NCI-H187 treated with DMSO at 0.1 percent for 48 hours (cell line): ENCODE measurements around the gene DHDDS.
"Not testable (repeated sequence)": the region's sequence is repeated elsewhere in the genome, so short reads cannot be mapped to it uniquely, and the experiment has no call there.

ENCODE experiments used
- DNase-seq: peaks from one replicate; lab custom pipeline; 2025; lab: John Stamatoyannopoulos, UW

DHDDS gene

GRCh38 chr1:26475989-26476388, 43.9 kb downstream of the DHDDS start:
- no peak for DNase-seq

- no peak for DNase-seq
Measured at GRCh38 chr1:26476958-26477357, 44.8 kb downstream of the DHDDS start.

DNA sequence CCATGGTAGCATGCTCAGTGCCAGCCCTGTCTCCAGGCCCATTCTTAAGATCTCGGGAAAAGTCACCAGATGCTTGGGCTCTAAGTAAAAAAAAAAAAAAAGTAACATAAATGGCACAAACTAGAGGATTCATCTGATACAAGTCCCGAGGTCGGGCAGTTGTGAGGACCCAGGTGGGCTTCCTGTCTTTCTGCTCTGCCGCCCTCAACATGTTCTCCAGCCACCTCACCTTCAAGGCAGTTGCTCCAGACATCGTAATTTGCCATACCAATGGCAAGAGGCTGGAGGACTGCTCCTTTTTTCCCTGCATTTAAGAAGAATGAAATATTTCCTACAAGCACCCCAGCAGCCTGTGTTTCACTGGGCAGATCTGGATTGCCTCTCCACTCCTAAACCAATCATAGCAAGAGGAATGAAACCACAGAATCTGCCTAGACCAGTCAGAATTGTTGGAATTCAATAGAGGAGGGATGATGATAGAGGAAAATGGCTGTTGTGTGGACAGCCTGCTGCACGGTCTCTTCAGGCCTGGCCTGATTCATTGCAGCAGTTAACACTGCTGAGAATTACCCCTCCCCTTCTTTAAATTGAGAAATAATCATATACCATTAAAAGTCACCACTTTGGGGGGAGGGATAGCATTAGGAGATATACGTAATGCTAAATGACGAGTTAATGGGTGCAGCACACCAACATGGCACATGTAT, 45.5 kb downstream of the DHDDS start:
- DNase-seq = no peak

DNA sequence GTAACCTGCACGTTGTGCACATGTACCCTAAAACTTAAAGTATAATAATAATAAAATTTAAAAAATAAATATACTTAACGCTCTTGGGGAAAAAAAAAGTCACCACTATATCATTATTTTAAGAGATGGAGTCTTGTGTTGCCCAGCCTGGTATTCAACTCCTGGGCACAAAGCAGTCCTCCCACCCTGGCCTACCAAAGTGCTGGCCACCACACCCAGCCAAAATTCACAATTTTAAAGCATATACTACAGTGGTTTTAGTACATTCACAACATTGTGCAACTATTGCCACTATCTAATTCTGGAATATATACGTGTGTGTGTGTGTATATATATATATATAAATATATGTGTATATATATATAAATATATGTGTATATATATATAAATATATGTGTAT, 46.0 kb downstream of the DHDDS start:
- DNase-seq = no peak

DNA sequence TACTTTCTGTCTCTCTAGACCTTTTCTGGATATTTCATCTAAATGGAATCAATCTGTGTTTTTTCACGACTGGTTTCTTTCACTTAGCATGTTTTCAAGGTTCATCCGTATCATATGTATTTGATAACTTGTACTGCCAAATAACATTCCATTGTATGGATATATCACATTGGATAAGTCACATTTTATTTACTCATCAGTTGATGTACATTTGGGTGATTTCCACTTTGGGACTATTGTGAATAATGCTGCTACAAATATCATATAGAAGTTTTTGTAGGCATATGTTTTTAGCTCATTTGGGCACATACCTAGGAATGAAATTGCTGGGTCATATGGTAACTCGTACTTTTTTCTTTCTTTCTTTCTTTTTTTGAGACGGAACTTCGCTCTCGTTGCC, 46.9 kb downstream of the DHDDS start:
- DNase-seq = no peak

DNA sequence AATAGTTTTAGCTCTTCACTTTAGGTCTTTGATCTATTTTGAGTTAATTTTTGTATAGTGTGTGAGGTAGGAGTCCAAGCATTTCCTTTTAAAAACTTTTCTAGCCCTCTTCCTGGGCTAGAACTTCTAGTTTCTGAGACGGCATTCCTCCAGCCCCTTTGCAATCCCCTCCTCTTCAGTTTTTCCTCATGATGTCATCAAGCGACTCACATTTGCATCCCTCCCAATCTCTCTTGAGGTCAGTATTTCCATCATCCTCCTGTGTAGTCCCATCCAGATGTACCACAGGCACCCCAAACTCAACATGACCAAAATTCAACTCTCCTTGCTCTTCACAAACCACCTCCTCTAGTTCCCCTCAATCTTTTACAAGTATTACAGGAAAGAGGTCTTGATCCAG, 50.8 kb downstream of the DHDDS start:
- DNase-seq = no peak

DNA sequence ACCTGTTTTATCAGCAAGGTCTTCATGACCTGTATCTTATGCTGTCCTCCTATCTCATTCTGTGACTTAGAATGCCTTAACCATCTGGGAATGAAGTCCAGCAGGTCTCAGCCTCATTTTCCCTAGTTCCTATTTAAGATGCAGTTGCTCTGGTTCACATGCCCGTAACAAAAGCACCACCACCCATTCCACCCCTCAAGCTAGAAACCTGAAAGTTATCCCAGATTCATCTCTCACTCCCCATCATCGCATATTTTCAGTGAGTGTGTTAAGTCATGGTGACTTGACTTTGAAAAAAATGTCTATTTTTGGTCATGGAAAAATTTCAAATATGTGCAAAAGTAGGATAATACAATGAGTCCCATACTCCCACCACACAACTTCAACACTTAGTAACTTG, 51.9 kb downstream of the DHDDS start:
- no peak for DNase-seq

DNA sequence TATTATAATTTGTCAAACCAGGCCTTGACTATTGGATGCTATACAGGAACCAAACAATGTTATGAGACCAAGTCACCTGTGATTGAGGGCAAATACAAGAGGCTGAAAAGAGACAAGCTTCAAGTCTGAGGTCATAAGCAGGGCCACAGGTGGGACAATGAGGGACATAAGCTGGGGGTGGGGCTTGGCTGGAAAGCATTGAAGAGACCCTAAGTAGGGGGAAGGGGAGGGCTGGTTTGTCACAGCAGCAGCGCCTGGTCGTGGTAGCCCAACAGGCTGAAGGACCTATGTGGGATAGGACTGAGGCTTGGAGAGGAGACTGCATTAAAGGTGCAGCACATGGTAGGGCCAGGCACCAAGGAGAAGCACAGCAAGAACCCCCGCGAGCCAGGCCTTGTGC, 58.0 kb downstream of the DHDDS start:
- no peak for DNase-seq

- no peak for DNase-seq
Measured at GRCh38 chr1:26493267-26493666, 61.1 kb downstream of the DHDDS start.

GRCh38 chr1:26493938-26494337, 61.8 kb downstream of the DHDDS start:
- DNase-seq = no peak

DNA sequence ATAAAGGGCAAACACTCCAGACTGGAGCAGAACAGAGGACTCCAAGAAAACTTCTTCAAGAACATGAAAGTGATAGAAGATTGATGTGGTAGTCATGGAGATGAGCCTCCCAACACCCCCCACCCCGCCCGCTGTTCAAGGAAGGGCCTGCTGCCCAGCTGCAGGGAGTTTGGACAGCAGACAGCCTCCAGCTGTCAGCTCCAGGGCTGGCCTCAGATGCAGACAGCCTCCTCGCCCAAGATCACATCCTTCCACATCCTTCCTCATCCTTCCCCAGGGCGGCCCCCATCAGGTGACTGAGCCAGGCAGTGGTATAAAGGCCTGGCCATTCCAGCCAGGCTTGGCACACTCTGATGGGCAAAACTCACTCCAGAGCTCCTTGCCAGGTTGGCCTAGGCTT, 64.7 kb downstream of the DHDDS start:
- no peak for DNase-seq

DNA sequence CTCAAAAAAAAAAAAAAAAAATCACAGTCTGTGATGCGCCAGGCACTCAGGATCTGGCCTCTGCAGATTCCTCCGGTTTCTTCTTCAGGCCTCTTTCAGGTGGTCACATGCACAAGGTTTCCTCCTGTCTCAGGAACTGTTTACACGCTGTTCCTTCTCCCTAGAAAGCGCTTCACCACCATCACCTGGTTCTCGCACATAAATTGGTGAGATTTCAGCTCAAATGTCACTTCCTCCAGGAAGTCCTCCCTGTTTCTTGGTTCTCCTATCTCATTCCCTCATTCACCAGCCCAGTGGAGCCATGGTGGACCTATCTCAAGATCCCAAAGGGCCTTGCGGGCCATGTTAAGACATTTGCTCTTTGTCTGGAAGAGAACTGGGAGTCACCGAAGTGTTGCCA, 66.8 kb downstream of the DHDDS start:
- no peak for DNase-seq

GRCh38 chr1:26500488-26501175, 68.5 kb downstream of the DHDDS start:
- peak; percentile 21 for DNase-seq

- not testable (repeated sequence) for DNase-seq
Measured at GRCh38 chr1:26510711-26511110, 78.6 kb downstream of the DHDDS start.

GRCh38 chr1:26515836-26516235, 83.7 kb downstream of the DHDDS start:
- DNase-seq = not testable (repeated sequence)

GRCh38 chr1:26516987-26517765, 85.1 kb downstream of the DHDDS start:
- DNase-seq = no peak

GRCh38 chr1:26517766-26518049, 85.6 kb downstream of the DHDDS start:
- DNase-seq = no peak

DNA sequence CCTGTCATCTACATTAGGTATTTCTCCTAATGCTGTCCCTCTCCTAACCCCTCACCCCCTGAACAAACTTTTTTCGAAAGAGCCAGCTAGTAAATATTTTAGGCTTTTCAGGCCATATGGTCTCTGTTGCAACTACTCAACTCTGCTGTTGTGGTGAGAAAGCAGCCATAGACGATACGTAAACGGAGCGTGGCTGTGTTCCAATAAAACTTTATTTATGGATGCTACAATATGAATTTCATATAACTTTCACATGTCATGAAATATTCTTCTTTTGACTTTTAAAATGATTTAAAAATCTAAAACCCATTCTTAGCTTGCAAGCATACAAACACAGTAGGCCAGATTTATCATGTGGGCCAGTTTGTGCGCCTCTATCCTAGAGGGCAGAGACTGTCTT, 86.2 kb downstream of the DHDDS start:
- DNase-seq = no peak

GRCh38 chr1:26520339-26520738, 88.2 kb downstream of the DHDDS start:
- DNase-seq = no peak
